Subcutaneous abdominal adipose tissue (tissue), 5 donors: ENCODE data around the gene ST8SIA1.
"Not testable (repeated sequence)": the region's sequence is repeated elsewhere in the genome, so short reads cannot be mapped to it uniquely, and the experiment has no call there.

Experiments
- H3K27ac ChIP-seq: one replicate; pipeline ENCODE4 v1.7.0; 2013; ENCODE audit warnings: low read depth, mild to moderate bottlenecking, inconsistent platforms, low read length, moderate library complexity
- H3K27me3 ChIP-seq, 5 donors: one replicate each; pipeline ENCODE4 v1.7.0; 2013; ENCODE audit warnings: low read length in 5 of 5, inconsistent platforms in 1 of 5; ENCODE audit not compliant: control insufficient read depth in 5 of 5, insufficient read depth in 4 of 5
- H3K36me3 ChIP-seq, 5 donors: one replicate each; pipeline ENCODE4 v1.7.0; 2013; ENCODE audit warnings: low read length in 5 of 5; ENCODE audit not compliant: control insufficient read depth in 5 of 5, insufficient read depth in 5 of 5
- H3K4me1 ChIP-seq, 5 donors: one replicate each; pipeline ENCODE4 v1.7.0; 2013; ENCODE audit warnings: low read length in 5 of 5, mild to moderate bottlenecking in 3 of 5, moderate library complexity in 1 of 5; ENCODE audit not compliant: control insufficient read depth in 5 of 5, insufficient read depth in 5 of 5
- H3K4me3 ChIP-seq, 5 donors: one replicate each; pipeline ENCODE4 v1.7.0; 2013; ENCODE audit warnings: low read length in 5 of 5, low read depth in 1 of 5
- H3K9ac ChIP-seq, 5 donors: one replicate each; pipeline ENCODE4 v1.7.0; 2013; ENCODE audit warnings: low read length in 5 of 5, mild to moderate bottlenecking in 4 of 5, moderate library complexity in 3 of 5
- H3K9me3 ChIP-seq, 5 donors: one replicate each; pipeline ENCODE4 v1.7.0; 2013; ENCODE audit warnings: low read length in 5 of 5; ENCODE audit not compliant: control insufficient read depth in 5 of 5
- donor health status: healthy.
- donor health status: healthy.
- donor health status: healthy.
- donor health status: healthy.
- donor health status: healthy.

ST8SIA1 gene, protein sequence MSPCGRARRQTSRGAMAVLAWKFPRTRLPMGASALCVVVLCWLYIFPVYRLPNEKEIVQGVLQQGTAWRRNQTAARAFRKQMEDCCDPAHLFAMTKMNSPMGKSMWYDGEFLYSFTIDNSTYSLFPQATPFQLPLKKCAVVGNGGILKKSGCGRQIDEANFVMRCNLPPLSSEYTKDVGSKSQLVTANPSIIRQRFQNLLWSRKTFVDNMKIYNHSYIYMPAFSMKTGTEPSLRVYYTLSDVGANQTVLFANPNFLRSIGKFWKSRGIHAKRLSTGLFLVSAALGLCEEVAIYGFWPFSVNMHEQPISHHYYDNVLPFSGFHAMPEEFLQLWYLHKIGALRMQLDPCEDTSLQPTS

GRCh38 chr12:22334410-22335100 is at the start of gene ST8SIA1:
Gene ST8SIA1, minus strand, starts transcription at chr12:22334707. Its CDS starts 475 bp downstream, at chr12:22334232.
- peak within 1 kb of the TSS in 4 of 5 donors; percentile 5 to 71 (median 56) for H3K9ac ChIP-seq
- peak within 1 kb of the TSS; percentile 54 to 89 (median 70) for H3K4me3 ChIP-seq
- H3K9me3 ChIP-seq = no peaks in the 10 kb centered on the region
- peak within 1 kb of the TSS; percentile 44 for H3K27ac ChIP-seq
- H3K36me3 ChIP-seq = no peaks in the 10 kb centered on the region
- peaks cover 0 to 31% (median 20%) of the 10 kb centered on the region in 5 donors for H3K4me1 ChIP-seq
- peaks cover 6 to 15% (median 12%) of the 10 kb centered on the region in 5 donors for H3K27me3 ChIP-seq

DNA sequence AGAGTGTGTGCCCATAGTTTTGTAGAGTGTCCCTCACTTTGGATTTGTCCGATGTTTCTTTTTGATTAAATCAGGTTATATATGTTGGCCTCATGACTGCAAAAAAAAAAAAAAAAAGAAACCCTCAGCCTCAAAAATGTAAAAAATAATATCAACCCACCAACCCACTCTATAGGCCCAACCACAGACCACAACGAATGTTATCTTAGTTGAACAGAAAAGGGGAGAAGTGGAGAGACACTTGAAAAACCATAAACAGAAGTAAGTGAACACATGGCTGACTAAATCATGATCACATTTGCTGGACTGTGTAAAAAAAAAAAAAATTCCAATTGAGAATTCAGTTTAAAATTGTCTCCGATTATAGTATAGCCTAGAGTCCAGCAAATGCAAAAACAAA is 45.5 kb upstream of the ST8SIA1 start:
- Histone ChIP-seq H3K9ac (no peak overlapping the region), H3K4me3 (no peak overlapping the region), H3K27ac (no peak overlapping the region), H3K9me3 (peaks cover 0 to 3% (median 0%) of the 10 kb centered on the region in 5 donors), H3K4me1 (no peaks in the 10 kb centered on the region), H3K27me3 (no peaks in the 10 kb centered on the region), H3K36me3 (no peaks in the 10 kb centered on the region)

- no peaks in the 10 kb centered on the region for H3K27me3 ChIP-seq
- no peaks in the 10 kb centered on the region for H3K9me3 ChIP-seq
- no peak overlapping the region for H3K4me3 ChIP-seq
- no peak overlapping the region for H3K9ac ChIP-seq
- no peak overlapping the region for H3K27ac ChIP-seq
- H3K4me1 ChIP-seq = no peaks in the 10 kb centered on the region
- no peaks in the 10 kb centered on the region for H3K36me3 ChIP-seq
These were observed 43.4 kb upstream of the ST8SIA1 start for GRCh38 chr12:22377731-22378496.

- not testable (repeated sequence) for H3K36me3 ChIP-seq, H3K9ac ChIP-seq, H3K4me3 ChIP-seq, H3K4me1 ChIP-seq, H3K27me3 ChIP-seq, H3K27ac ChIP-seq, H3K9me3 ChIP-seq
These were observed 42.2 kb upstream of the ST8SIA1 start for GRCh38 chr12:22376596-22377150.

GRCh38 chr12:22374508-22374907 is 40.0 kb upstream of the ST8SIA1 start:
- no peak overlapping the region for H3K9ac ChIP-seq
- no peak overlapping the region for H3K4me3 ChIP-seq
- no peaks in the 10 kb centered on the region for H3K4me1 ChIP-seq
- no peak overlapping the region for H3K27ac ChIP-seq
- H3K9me3 ChIP-seq = no peaks in the 10 kb centered on the region
- H3K27me3 ChIP-seq = no peaks in the 10 kb centered on the region
- H3K36me3 ChIP-seq = no peaks in the 10 kb centered on the region

DNA sequence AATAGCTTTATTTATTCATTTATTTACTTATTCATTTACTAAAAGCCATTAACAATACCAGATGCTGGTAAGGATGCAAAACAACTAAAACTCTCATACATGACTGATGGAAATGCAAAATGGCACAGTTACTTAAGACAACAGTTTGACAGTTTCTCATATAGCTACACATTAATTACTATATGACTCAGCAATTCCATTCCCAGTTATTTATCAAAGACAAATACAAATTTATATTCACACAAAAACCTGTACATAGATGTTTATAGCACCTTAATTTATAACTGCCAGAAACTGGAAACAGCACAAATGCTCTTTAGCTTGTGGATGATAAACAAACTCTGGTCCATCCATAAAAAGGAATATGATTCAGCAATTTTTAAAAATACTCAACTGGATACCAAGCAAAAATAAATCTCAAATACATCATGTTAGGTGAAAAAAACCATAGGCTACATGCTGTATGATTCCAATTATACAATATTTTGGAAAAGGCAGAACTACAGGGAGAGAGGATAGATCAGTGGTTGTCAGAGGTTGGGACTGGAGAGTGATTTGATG is 37.9 kb upstream of the ST8SIA1 start:
- no peak overlapping the region for H3K9ac ChIP-seq
- peaks cover 0 to 6% (median 0%) of the 10 kb centered on the region in 5 donors for H3K9me3 ChIP-seq
- H3K36me3 ChIP-seq = no peaks in the 10 kb centered on the region
- H3K4me3 ChIP-seq = no peak overlapping the region
- H3K4me1 ChIP-seq = no peaks in the 10 kb centered on the region
- no peak overlapping the region for H3K27ac ChIP-seq
- no peaks in the 10 kb centered on the region for H3K27me3 ChIP-seq

DNA sequence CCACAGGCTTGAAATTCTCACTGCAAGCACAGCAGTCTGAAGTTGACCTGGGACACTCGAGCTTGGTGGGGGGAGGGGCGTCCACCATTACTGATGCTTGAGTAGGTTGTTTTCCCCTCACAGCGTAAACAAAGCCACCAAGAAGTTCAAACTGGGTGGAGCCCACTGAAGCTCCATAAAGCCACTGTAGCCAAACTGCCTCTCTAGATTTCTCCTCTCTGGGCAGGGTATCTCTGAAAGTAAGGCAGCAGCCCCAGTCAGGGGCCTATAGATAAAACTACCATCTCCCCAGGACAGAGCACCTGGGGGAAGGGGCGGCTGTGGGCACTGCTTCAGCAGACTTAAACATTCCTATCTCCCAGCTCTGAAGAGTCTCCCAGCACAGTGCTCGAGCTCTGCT is 31.7 kb upstream of the ST8SIA1 start:
- Histone ChIP-seq H3K4me3 (no peak overlapping the region), H3K4me1 (no peaks in the 10 kb centered on the region), H3K36me3 (no peaks in the 10 kb centered on the region), H3K9ac (no peak overlapping the region), H3K9me3 (peaks cover 0 to 9% (median 0%) of the 10 kb centered on the region in 5 donors), H3K27me3 (no peaks in the 10 kb centered on the region), H3K27ac (no peak overlapping the region)

DNA sequence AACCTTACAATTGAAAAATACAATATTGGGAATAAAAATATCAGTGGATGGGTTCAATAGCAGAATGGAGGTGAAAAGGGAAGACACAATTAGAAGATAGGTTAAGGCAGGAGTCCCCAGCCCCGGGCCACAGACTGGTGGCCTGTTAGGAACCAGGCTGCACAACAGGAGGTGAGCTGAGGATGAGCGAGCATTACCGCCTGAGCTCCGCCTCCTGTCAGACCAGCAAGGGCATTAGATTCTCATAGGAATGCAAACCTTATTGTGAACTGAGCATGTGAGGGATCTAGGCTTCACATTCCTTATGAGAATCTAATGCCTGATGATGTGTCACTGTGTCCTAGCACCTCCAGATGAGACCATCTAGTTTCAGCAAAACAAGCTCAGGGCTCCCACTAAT is 27.3 kb upstream of the ST8SIA1 start:
- Histone ChIP-seq H3K27ac (no peak overlapping the region), H3K4me1 (no peaks in the 10 kb centered on the region), H3K4me3 (no peak overlapping the region), H3K9me3 (peaks cover 0 to 2% (median 0%) of the 10 kb centered on the region in 5 donors), H3K27me3 (no peaks in the 10 kb centered on the region), H3K36me3 (no peaks in the 10 kb centered on the region), H3K9ac (no peak overlapping the region)

DNA sequence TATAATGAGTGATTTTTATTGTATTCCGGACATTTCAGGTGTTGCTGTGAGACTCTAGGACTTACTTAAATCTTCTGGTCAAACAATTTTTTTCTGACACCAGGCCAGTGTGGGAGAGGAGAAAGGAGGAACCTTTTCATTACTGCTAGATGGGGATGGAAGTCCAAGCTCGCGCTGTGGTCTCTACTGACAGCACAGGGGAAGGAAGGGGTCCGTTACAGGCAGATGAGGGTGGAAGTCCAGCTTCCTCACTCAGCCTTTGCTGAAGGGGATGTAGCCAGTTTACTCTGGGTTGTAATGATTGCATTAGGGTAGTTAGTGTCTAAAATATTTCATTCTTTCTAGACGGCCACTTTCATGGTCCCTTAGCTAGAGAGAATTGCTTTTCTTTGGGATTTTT is 26.3 kb upstream of the ST8SIA1 start:
- H3K4me1 ChIP-seq = no peaks in the 10 kb centered on the region
- H3K27ac ChIP-seq = no peak overlapping the region
- peaks cover 0 to 2% (median 0%) of the 10 kb centered on the region in 5 donors for H3K9me3 ChIP-seq
- H3K9ac ChIP-seq = no peak overlapping the region
- no peak overlapping the region for H3K4me3 ChIP-seq
- no peaks in the 10 kb centered on the region for H3K27me3 ChIP-seq
- H3K36me3 ChIP-seq = no peaks in the 10 kb centered on the region
